OCI-LY7 (cell line): ENCODE measurements around the gene UHRF2. TPM values are rescaled to one million over a fixed set of nuclear protein-coding genes. Genes with fewer than 3 reads are reported as not detected.

Experiments
- BruUV-seq: library from RNA; stranded (reverse); fragments of 400-500 nt; replicated peaks from 2 replicates; lab custom pipeline; 2021; lab: Mats Ljungman, UMichigan
- CTCF ChIA-PET: fragments of 300-600 bp; sonication (Branson Sonifier 250); formaldehyde crosslinking; loops from one replicate; lab custom pipeline; 2022; ENCODE audit warnings: antibody characterized with exemption; ENCODE audit not compliant: unreplicated experiment; lab: Charles Lee
- POLR2A ChIA-PET: fragments of 300-600 bp; sonication (Branson Sonifier 250); formaldehyde crosslinking; loops from one replicate; lab custom pipeline; 2022; ENCODE audit warnings: antibody characterized with exemption; lab: Charles Lee
- DNase-seq: peaks from one replicate; pipeline ENCODE4 v3.0.0-alpha.2; 2015; ENCODE audit warnings: low spot score
- H2AFZ ChIP-seq: fragments of 200-600 bp; sonication (generic), shearing (Covaris generic); 2 replicates; pipeline ENCODE4 v1.6.1; 2014; ENCODE audit warnings: mild to moderate bottlenecking, antibody characterized with exemption, low read length, moderate library complexity
- H3K27ac ChIP-seq: fragments of 200-600 bp; sonication (generic); 2 replicates; pipeline ENCODE4 v1.5.1; 2014; ENCODE audit warnings: mixed run types, low read depth, mild to moderate bottlenecking, moderate library complexity, low read length, inconsistent platforms; ENCODE audit not compliant: poor library complexity, severe bottlenecking
- H3K36me3 ChIP-seq: fragments of 200-600 bp; sonication (generic); 2 replicates; pipeline ENCODE4 v1.6.1; 2014; ENCODE audit warnings: mild to moderate bottlenecking, antibody characterized with exemption, low read length, moderate library complexity, mixed read lengths; ENCODE audit not compliant: insufficient read depth
- H3K4me1 ChIP-seq: fragments of 200-600 bp; sonication (generic); 2 replicates; pipeline ENCODE4 v1.5.1; 2014; ENCODE audit warnings: mild to moderate bottlenecking, low read length; ENCODE audit not compliant: insufficient read depth, poor library complexity, severe bottlenecking
- H3K4me2 ChIP-seq: fragments of 200-600 bp; sonication (generic); 2 replicates; pipeline ENCODE4 v1.6.1; 2014; ENCODE audit warnings: mild to moderate bottlenecking, low read length
- H3K4me3 ChIP-seq: fragments of 200-600 bp; sonication (generic); 2 replicates; pipeline ENCODE4 v1.5.1; 2014; ENCODE audit warnings: mild to moderate bottlenecking, low read depth, low read length; ENCODE audit not compliant: poor library complexity, severe bottlenecking
- H3K79me2 ChIP-seq: fragments of 200-600 bp; sonication (generic); 2 replicates; pipeline ENCODE4 v1.6.1; 2016; ENCODE audit warnings: low read depth, mild to moderate bottlenecking, low read length, moderate library complexity, mixed read lengths; ENCODE audit not compliant: insufficient read depth
- H3K9me2 ChIP-seq: fragments of 200-600 bp; sonication (generic); 2 replicates; pipeline ENCODE4 v1.6.1; 2016; ENCODE audit warnings: mild to moderate bottlenecking, low read length, mixed read lengths; ENCODE audit not compliant: insufficient read depth
- H3K9me3 ChIP-seq: fragments of 200-600 bp; sonication (generic); 2 replicates; pipeline ENCODE4 v1.6.1; 2014; ENCODE audit warnings: mild to moderate bottlenecking, mixed run types, low read length, mixed read lengths
- H4K20me1 ChIP-seq: fragments of 200-600 bp; sonication (generic); 2 replicates; pipeline ENCODE4 v1.6.1; 2014; ENCODE audit warnings: mild to moderate bottlenecking, antibody characterized with exemption, low read length, moderate library complexity, mixed read lengths; ENCODE audit not compliant: insufficient read depth
- CTCF ChIP-seq: fragments of 200-600 bp; sonication (generic); conservative IDR thresholded peaks from 2 replicates; pipeline ENCODE4 v1.5.1; 2014; ENCODE audit warnings: mild to moderate bottlenecking, antibody characterized with exemption, low read length, moderate library complexity, mixed read lengths
- EZH2phosphoT487 ChIP-seq: fragments of 200-600 bp; sonication (generic); IDR thresholded peaks from 2 replicates; pipeline ENCODE4 v1.6.1; 2018; ENCODE audit warnings: low read depth, borderline replicate concordance, mild to moderate bottlenecking, mixed run types, antibody characterized with exemption, low read length, moderate library complexity, mixed read lengths
- intact Hi-C: fragments of 100-400 bp; cut with micrococcal nuclease; formaldehyde crosslinking; loops from one replicate; pipeline ENCODE4 v1.10.0; 2022; ENCODE audit not compliant: unreplicated experiment
- total RNA-seq, 2 experiments: library from RNA; depleted of rRNA in 1 of 2; stranded (reverse); fragments of >200 nt in 1 of 2; shearing (Covaris generic) in 1 of 2; gene quantifications; 2 replicates each; pipeline ENCODE4 v1.2.3, GENCODE V29; 2014 to 2022

UHRF2 gene
- total RNA-seq, 2 experiments from 2014 or later: 70.1 to 76.6 TPM

GRCh38 chr9:6433410-6433809, 20.4 kb downstream of the UHRF2 start:
- intact Hi-C loops: no loop called here
- H3K9me3 ChIP-seq: no peaks in the 10 kb centered on the region
- H2AFZ ChIP-seq: no peak overlapping the region
- H3K79me2 ChIP-seq: peaks cover 99% of the 10 kb centered on the region
- H3K27ac ChIP-seq: no peak overlapping the region
- POLR2A ChIA-PET: interaction anchor here (0.6 to 2.4 kb wide), 8 partner anchors 9 to 389 kb away, joined by 3 to 9 read pairs (median 3); partner anchors contain the start of gene UHRF2
- BruUV-seq: no TSS peak
- H3K9me2 ChIP-seq: no peaks in the 10 kb centered on the region
- H3K4me1 ChIP-seq: peaks cover 62% of the 10 kb centered on the region
- no peak for TF ChIP-seq CTCF
- no peak for TF ChIP-seq EZH2phosphoT487
- no peak overlapping the region for H3K4me3 ChIP-seq
- peaks cover 67% of the 10 kb centered on the region for H3K36me3 ChIP-seq
- no peak overlapping the region for H3K4me2 ChIP-seq
- no peak for DNase-seq
- H4K20me1 ChIP-seq: peaks cover 45% of the 10 kb centered on the region; the same call in 1 of the 2 replicates
- CTCF ChIA-PET: no interaction called here

GRCh38 chr9:6439051-6439703, 26.2 kb downstream of the UHRF2 start:
- Histone ChIP-seq H3K9me3 (no peaks in the 10 kb centered on the region), H3K36me3 (peaks cover 96% of the 10 kb centered on the region), H3K4me2 (no peak overlapping the region), H3K9me2 (no peaks in the 10 kb centered on the region), H3K79me2 (peaks cover 99% of the 10 kb centered on the region), H4K20me1 (peaks cover 37% of the 10 kb centered on the region), H3K27ac (no peak overlapping the region), H3K4me3 (no peak overlapping the region), H2AFZ (no peak overlapping the region), H3K4me1 (peaks cover 13% of the 10 kb centered on the region)
- intact Hi-C loops: no loop called here
- BruUV-seq: no TSS peak
- ChIA-PET CTCF (no interaction called here), POLR2A (interaction anchor here (0.9 to 2.2 kb wide), 5 partner anchors 15 to 29 kb away, joined by 3 to 6 read pairs (median 5); no protein-coding TSS in a partner anchor)
- TF ChIP-seq EZH2phosphoT487: no peak
- TF ChIP-seq CTCF: no peak
- no peak for DNase-seq

- no peak for TF ChIP-seq EZH2phosphoT487
- TF ChIP-seq CTCF: no peak
- BruUV-seq: no TSS peak
- H3K9me2 ChIP-seq: no peaks in the 10 kb centered on the region
- H4K20me1 ChIP-seq: peaks cover 37% of the 10 kb centered on the region
- peaks cover 94% of the 10 kb centered on the region for H3K36me3 ChIP-seq
- ChIA-PET POLR2A (interaction anchor here (0.8 to 1.8 kb wide), 3 partner anchors 9 to 16 kb away, joined by 4 to 5 read pairs (median 5); no protein-coding TSS in a partner anchor), CTCF (no interaction called here)
- DNase-seq: no peak
- H3K27ac ChIP-seq: no peak overlapping the region
- H3K4me1 ChIP-seq: peaks cover 9% of the 10 kb centered on the region
- no peak overlapping the region for H2AFZ ChIP-seq
- no peak overlapping the region for H3K4me2 ChIP-seq
- intact Hi-C loops: no loop called here
- no peak overlapping the region for H3K4me3 ChIP-seq
- H3K9me3 ChIP-seq: no peaks in the 10 kb centered on the region
- peaks cover 99% of the 10 kb centered on the region for H3K79me2 ChIP-seq
Observed at GRCh38 chr9:6440405-6440804, 27.4 kb downstream of the UHRF2 start.
